ENCODE data around the gene DBNDD1. TPM values are rescaled to one million over a fixed set of nuclear protein-coding genes. Genes with fewer than 3 reads are reported as not detected.

DBNDD1 gene
- total RNA-seq, 2 donors from 2014 or later = 8.7 to 19.9 TPM

- Histone ChIP-seq H3K36me3 (no peaks in the 10 kb centered on the region), H3K27ac (no peak overlapping the region), H3K27me3 (replicated peaks; ENCODE audit: insufficient read depth) (no peaks in the 10 kb centered on the region), H3K9me3 (peaks cover 11% of the 10 kb centered on the region), H3K4me1 (ENCODE audit: control insufficient read depth in 1 of 2, low read depth in 2 of 2) (no peaks in the 10 kb centered on the region), H3K4me3 (no peak overlapping the region)
- TF ChIP-seq, protein P1, sequence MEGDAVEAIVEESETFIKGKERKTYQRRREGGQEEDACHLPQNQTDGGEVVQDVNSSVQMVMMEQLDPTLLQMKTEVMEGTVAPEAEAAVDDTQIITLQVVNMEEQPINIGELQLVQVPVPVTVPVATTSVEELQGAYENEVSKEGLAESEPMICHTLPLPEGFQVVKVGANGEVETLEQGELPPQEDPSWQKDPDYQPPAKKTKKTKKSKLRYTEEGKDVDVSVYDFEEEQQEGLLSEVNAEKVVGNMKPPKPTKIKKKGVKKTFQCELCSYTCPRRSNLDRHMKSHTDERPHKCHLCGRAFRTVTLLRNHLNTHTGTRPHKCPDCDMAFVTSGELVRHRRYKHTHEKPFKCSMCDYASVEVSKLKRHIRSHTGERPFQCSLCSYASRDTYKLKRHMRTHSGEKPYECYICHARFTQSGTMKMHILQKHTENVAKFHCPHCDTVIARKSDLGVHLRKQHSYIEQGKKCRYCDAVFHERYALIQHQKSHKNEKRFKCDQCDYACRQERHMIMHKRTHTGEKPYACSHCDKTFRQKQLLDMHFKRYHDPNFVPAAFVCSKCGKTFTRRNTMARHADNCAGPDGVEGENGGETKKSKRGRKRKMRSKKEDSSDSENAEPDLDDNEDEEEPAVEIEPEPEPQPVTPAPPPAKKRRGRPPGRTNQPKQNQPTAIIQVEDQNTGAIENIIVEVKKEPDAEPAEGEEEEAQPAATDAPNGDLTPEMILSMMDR (IDR thresholded peaks at IDR 0.05) = no peak
- DNase-seq (ENCODE audit: low spot score) (no peak), ATAC-seq (ENCODE audit: insufficient number of reproducible peaks, low FRiP score, low read depth) (no peak)
Observed at GRCh38 chr16:90054554-90054953, 35.3 kb upstream of the DBNDD1 start.

DNA sequence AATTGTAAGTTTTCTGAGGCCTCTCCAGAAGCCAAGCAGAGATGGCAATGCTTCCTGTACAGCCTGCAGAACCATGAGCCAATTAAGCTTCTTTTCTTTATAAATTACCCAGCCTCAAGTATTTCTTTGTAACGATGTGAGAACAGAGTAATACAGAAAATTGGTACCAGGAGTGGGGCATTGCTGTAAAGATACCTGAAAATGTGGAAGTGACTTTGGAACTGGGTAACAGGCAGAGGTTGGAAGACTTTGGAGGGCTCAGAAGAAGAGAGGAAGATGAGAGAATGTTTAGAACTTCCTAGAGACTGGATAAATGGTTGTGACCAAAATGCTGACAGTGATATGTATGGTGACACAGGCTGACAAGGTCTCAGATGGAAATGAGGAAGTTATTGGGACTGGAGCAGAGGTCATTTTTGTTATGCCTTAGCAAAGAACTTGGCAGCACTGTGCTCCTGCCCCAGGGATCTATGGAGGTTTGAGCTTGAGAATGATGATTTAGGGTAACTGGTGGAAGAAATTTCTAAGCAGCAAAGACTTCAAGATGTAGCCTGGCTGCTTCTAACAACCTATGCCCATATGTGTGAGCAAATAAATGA lies 34.7 kb upstream of the DBNDD1 start:
- Histone ChIP-seq H3K4me1 (ENCODE audit: control insufficient read depth in 1 of 2, low read depth in 2 of 2) (no peaks in the 10 kb centered on the region), H3K27me3 (replicated peaks; ENCODE audit: insufficient read depth) (no peaks in the 10 kb centered on the region), H3K36me3 (no peaks in the 10 kb centered on the region), H3K4me3 (no peak overlapping the region), H3K27ac (no peak overlapping the region), H3K9me3 (peaks cover 11% of the 10 kb centered on the region)
- DNase-seq (ENCODE audit: low spot score) = no peak
- TF ChIP-seq, protein P1 (IDR thresholded peaks at IDR 0.05) = no peak
- ATAC-seq (ENCODE audit: insufficient number of reproducible peaks, low FRiP score, low read depth) = no peak

GRCh38 chr16:90050969-90051368 lies 31.7 kb upstream of the DBNDD1 start:
- H3K4me1 ChIP-seq (ENCODE audit: control insufficient read depth in 1 of 2, low read depth in 2 of 2) = peaks cover 6 to 12% of the 10 kb centered on the region in 2 donors
- no peak for ATAC-seq (ENCODE audit: insufficient number of reproducible peaks, low FRiP score, low read depth)
- no peaks in the 10 kb centered on the region for H3K36me3 ChIP-seq
- TF ChIP-seq, protein P1 (IDR thresholded peaks at IDR 0.05) = no peak
- no peak for DNase-seq (ENCODE audit: low spot score)
- no peak overlapping the region for H3K27ac ChIP-seq
- H3K27me3 ChIP-seq (replicated peaks; ENCODE audit: insufficient read depth) = no peaks in the 10 kb centered on the region
- H3K4me3 ChIP-seq = no peak overlapping the region
- peaks cover 11% of the 10 kb centered on the region for H3K9me3 ChIP-seq

DNA sequence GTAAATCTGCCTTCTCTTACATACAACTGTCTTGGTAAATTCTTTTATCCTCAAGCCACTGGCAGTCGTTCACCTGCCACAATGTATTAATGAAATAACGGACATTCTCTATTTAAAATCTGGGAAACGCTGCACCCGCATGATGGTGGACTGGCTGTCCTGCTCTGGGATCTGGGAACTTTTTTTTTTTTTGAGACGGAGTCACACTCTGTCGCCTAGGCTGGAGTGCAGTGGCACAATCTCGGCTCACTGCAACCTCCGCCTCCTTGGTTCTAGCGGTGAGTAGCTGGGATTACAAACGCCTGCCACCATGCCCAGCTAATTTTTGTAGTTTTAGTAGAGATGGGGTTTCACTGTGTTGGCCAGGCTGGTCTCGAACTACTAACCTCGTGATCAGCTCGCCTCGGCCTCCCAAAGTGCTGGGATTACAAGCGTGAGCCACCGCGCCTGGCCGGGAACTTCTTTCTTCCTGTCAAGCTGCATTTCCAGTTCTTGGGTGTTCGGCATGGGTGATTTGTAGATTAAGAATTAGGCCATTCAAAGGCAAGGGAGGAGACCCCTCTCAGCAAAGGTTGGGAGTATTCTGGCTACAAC lies 29.6 kb upstream of the DBNDD1 start:
- no peaks in the 10 kb centered on the region for H3K36me3 ChIP-seq
- peaks cover 2% of the 10 kb centered on the region for H3K9me3 ChIP-seq
- H3K27ac ChIP-seq = no peak overlapping the region
- TF ChIP-seq, protein P1 (IDR thresholded peaks at IDR 0.05) = no peak
- no peaks in the 10 kb centered on the region for H3K27me3 ChIP-seq (replicated peaks; ENCODE audit: insufficient read depth)
- ATAC-seq (ENCODE audit: insufficient number of reproducible peaks, low FRiP score, low read depth) (no peak), DNase-seq (ENCODE audit: low spot score) (no peak)
- H3K4me1 ChIP-seq (ENCODE audit: control insufficient read depth in 1 of 2, low read depth in 2 of 2) = peaks cover 6 to 12% of the 10 kb centered on the region in 2 donors
- H3K4me3 ChIP-seq = no peak overlapping the region

DNA sequence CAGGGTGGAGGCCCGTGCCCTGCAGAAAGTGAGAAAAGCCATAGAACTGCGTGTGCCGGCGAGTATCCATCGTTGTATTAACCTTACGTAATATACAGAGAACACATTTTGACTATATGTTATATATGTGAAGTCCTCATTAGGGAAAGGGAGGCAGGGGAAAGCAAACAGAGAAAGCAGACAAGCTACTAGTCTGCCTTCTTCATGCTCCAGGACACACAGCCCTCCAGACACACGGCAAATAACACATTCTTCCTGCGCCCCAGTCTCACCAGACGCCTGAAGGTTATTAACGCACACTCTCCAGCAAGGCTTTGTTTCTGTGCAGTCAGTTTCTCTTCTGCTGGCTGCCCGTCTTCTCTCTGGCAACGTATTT lies 29.1 kb upstream of the DBNDD1 start:
- TF ChIP-seq, protein P1 (IDR thresholded peaks at IDR 0.05) = no peak
- H3K27ac ChIP-seq = no peak overlapping the region
- no peak for ATAC-seq (ENCODE audit: insufficient number of reproducible peaks, low FRiP score, low read depth)
- no peaks in the 10 kb centered on the region for H3K27me3 ChIP-seq (replicated peaks; ENCODE audit: insufficient read depth)
- no peaks in the 10 kb centered on the region for H3K9me3 ChIP-seq
- DNase-seq (ENCODE audit: low spot score) = no peak
- H3K4me3 ChIP-seq = no peak overlapping the region
- H3K4me1 ChIP-seq (ENCODE audit: control insufficient read depth in 1 of 2, low read depth in 2 of 2) = peaks cover 6 to 12% of the 10 kb centered on the region in 2 donors
- H3K36me3 ChIP-seq = no peaks in the 10 kb centered on the region

Data from thoracic aorta (tissue), 2 donors.